GM13977 (cell line): ENCODE data around the gene FMOD.
"Not testable (repeated sequence)": the region's sequence is repeated elsewhere in the genome, so short reads cannot be mapped to it uniquely, and the experiment has no call there.

Source experiments
- DNase-seq: peaks from one replicate; pipeline ENCODE4 v3.0.0; 2012; ENCODE audit warnings: low spot score
- CTCF ChIP-seq: IDR thresholded peaks from 2 replicates; pipeline ENCODE4 v1.5.1; 2012; ENCODE audit warnings: mild to moderate bottlenecking, control low read depth; ENCODE audit not compliant: insufficient read depth; ENCODE audit errors: extremely low read depth, missing control alignments
- in situ Hi-C: fragments of 300-500 bp; cut with MboI; formaldehyde crosslinking; loops from one replicate; pipeline ENCODE4 v1.12.0; 2022; ENCODE audit warnings: low sequenced_read_pairs, low pct_unique_long_range_greater_than_20kb, mixed read lengths, inconsistent platforms; ENCODE audit not compliant: unreplicated experiment

FMOD gene

GRCh38 chr1:203302456-203302855, 48.5 kb downstream of the FMOD start:
- TF ChIP-seq CTCF: no peak
- DNase-seq: no peak
- in situ Hi-C loops: no loop called here

GRCh38 chr1:203301331-203301668, 49.6 kb downstream of the FMOD start:
- DNase-seq: no peak
- in situ Hi-C loops: no loop called here
- TF ChIP-seq CTCF: no peak

GRCh38 chr1:203300441-203301330, 50.2 kb downstream of the FMOD start:
- no peak for DNase-seq
- in situ Hi-C loops: no loop called here
- no peak for TF ChIP-seq CTCF

- in situ Hi-C loops: not testable (repeated sequence)
Observed at GRCh38 chr1:203299719-203300429, 51.0 kb downstream of the FMOD start.

GRCh38 chr1:203299169-203299568, 51.8 kb downstream of the FMOD start:
- in situ Hi-C loops: no loop called here
- no peak for DNase-seq
- no peak for TF ChIP-seq CTCF

More at GRCh38 chr1:203299719-203300429, 51.0 kb downstream of the FMOD start:
- not testable (repeated sequence) for DNase-seq

GRCh38 chr1:203296460-203297073, 54.4 kb downstream of the FMOD start:
- no peak for TF ChIP-seq CTCF
- in situ Hi-C loops: no loop called here
- no peak for DNase-seq

GRCh38 chr1:203295796-203296195, 55.1 kb downstream of the FMOD start:
- TF ChIP-seq CTCF: no peak
- in situ Hi-C loops: no loop called here
- no peak for DNase-seq
